OCI-LY3 (cell line): ENCODE measurements around the gene MBNL1.

ENCODE experiments used
- EZH2phosphoT487 ChIP-seq: fragments of 200-600 bp; shearing (Covaris generic); IDR thresholded peaks from 2 replicates; pipeline ENCODE4 v1.6.1; 2018; ENCODE audit warnings: antibody characterized with exemption, mixed run types, low read depth
- TF ChIP-seq, protein P1 (sequence below): fragments of 200-600, 300-600 bp; sonication (generic); IDR thresholded peaks from 2 replicates; pipeline ENCODE4 v1.5.1; 2014; ENCODE audit warnings: antibody characterized with exemption, low read length, low read depth

DNA sequence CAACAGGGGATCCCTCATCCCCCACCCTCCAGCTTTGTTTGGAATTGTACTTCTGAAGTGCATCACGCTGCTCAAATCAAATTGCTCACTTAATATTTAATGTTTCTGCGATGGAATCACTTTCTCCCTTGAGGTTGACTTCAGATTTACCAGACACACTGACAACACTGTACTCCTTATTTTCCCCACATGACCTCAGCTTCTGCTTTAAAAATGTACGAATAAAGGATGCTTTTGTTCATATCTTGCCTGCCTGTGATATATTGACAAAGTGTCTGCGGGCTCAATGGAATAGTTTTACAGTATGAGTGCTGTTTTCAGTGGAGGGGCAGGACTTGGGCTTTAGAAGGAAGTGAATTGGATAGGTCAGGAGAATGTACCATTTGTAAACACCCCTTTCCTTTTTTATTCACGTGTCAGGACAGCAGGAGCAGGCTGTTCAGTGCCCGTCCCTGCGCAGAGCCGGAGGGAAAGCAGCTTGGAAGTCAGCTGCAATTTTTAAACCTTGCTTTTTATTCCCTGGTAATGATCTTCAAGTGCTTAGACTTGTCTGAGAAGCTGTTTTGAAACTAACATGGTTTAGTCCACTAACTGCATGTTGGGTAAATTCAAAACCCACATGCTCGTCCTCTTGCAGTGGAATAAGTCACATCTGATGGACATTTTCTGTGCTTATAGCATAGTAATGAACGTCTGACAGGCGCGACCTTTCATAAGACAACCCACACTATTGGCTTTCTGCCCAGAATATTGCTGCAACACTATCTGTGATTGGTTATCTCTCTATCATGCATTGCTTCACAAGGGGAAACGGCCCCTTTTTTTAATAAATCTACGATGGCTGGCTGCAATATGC, 29.9 kb downstream of the MBNL1 start:
- TF ChIP-seq, protein P1, sequence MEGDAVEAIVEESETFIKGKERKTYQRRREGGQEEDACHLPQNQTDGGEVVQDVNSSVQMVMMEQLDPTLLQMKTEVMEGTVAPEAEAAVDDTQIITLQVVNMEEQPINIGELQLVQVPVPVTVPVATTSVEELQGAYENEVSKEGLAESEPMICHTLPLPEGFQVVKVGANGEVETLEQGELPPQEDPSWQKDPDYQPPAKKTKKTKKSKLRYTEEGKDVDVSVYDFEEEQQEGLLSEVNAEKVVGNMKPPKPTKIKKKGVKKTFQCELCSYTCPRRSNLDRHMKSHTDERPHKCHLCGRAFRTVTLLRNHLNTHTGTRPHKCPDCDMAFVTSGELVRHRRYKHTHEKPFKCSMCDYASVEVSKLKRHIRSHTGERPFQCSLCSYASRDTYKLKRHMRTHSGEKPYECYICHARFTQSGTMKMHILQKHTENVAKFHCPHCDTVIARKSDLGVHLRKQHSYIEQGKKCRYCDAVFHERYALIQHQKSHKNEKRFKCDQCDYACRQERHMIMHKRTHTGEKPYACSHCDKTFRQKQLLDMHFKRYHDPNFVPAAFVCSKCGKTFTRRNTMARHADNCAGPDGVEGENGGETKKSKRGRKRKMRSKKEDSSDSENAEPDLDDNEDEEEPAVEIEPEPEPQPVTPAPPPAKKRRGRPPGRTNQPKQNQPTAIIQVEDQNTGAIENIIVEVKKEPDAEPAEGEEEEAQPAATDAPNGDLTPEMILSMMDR: no peak
- TF ChIP-seq EZH2phosphoT487: no peak
